Esophagus mucosa (tissue), 1 donor: ENCODE results near the gene MUC6. TPM values are rescaled to one million over a fixed set of nuclear protein-coding genes. Genes with fewer than 3 reads are reported as not detected.

Source experiments
- ATAC-seq: fragments of 200-7000 bp; cut with Tn5 transposase; one replicate; pipeline ENCODE4 v1.9.1; 2020
- total RNA-seq: library from RNA; stranded (reverse); gene quantifications from one replicate; pipeline ENCODE4 v1.2.4, GENCODE V29; 2023
- donor health status: DM: yes; HTN: yes; CAD: no.

The MUC6 gene
- not detected for total RNA-seq

GRCh38 chr11:1036303-1036923 lies at the start of gene MUC6:
Gene MUC6, minus strand, starts transcription at chr11:1036718. Its CDS starts 63 bp downstream, at chr11:1036655.
- no peak for ATAC-seq

DNA sequence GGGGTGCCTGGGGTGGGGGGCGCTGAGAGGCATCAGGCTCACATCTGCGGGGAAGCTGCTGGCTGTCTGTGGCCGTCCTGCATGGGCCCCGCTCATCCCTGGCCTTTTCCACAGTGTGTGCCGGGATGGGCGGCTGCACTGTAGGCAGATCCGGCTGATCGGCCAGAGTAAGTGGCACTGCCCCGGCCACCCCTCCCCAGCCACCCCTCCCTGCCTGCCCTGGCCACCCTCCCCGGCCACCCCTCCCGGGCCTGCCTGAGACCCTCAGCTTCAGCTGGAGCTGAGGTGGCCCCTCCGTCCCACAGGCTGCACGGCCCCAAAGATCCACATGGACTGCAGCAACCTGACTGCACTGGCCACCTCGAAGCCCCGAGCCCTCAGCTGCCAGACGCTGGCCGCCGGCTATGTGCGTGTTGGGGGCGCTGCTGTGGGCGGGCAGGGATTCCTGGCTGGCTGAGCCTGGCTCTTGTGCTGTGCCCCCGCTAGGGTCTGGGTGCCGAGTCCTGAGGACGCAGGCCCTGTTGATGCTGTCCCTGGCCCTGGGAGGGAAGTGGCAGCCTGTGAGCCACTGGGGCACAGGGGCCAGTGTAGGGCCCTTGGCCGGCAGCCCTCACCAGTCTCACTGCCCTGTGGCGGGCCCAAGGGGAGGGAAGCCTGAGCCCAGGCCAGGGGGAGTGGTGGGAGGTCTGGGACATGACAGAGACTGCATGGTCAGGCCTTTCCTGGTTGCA lies 49.1 kb upstream of the MUC6 start:
- ATAC-seq = no peak

GRCh38 chr11:1084561-1085439 lies 48.3 kb upstream of the MUC6 start:
- peak; percentile 77 for ATAC-seq

DNA sequence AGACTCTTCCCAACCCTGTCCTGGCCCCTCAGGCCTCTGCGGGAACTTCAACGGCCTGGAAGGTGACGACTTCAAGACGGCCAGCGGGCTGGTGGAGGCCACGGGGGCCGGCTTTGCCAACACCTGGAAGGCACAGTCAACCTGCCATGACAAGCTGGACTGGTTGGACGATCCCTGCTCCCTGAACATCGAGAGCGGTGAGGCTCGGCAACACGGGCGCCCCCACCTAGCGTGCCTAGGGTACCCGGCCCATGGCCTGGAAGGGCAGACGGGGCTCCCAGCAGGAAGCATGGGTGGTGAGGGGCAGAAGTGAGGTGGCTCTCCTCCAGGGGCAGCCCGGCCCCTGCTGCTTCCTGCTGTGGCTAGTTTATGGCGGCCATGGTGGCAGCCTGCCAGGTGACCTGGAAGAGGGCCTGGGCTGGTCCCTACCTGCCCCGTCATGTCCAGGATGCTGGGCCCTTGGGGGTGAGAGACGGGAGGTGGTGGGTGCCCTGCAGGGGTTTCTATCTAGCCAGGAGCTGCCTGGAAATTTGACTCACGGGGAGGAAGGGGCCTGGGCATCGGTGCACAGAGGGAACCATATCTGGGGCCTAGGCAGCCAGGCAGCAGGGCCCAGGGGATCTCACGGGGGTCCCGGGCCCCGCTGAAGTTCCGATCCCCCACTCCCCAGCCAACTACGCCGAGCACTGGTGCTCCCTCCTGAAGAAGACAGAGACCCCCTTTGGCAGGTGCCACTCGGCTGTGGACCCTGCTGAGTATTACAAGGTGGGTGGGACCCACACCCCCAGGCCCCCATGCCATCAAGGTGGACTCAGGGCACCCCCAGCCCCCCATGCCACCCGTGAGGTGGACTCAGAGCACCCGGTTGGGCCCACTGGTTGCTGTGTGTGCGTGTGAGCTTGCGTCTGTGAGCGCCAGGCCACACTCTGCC lies 47.4 kb upstream of the MUC6 start:
- peak; percentile 63 for ATAC-seq

DNA sequence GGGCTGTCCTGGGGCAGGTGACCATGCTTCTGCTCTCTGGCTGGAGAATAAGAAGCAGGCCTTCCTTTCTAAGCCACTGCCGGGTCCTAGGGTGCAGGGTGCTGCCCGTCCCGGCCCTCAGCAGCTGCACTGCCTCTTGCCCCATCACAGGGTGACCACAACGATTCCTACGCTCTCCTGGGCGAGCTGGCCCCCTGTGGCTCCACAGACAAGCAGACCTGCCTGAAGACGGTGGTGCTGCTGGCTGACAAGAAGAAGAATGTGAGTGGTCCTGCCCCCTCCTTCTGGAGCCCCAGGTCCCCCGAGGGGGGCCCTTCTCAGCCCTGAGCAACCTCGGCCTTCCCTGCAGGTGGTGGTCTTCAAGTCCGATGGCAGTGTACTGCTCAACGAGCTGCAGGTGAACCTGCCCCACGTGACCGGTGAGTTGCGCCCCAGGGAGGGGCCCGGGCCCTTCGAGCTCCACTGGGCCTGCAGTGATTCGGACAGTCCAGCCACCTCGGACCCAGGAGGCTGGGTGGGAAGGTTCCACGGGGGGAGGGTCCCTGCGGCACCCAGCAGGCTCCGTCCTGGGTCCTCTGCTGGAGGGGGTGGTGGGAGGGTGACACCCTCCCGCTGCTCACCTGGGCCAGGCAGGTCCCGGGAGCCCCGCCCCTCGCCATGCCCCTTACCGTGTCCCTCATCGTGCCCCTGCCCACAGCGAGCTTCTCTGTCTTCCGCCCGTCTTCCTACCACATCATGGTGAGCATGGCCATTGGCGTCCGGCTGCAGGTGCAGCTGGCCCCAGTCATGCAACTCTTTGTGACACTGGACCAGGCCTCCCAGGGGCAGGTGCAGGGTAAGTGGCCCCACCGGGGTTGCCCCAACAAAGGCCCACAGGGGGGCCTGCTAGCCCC lies 46.5 kb upstream of the MUC6 start:
- no peak for ATAC-seq

- no peak for ATAC-seq
Measured at GRCh38 chr11:1082346-1082727, 45.8 kb upstream of the MUC6 start.

- ATAC-seq = no peak
Measured at GRCh38 chr11:1081601-1082311, 45.2 kb upstream of the MUC6 start.

DNA sequence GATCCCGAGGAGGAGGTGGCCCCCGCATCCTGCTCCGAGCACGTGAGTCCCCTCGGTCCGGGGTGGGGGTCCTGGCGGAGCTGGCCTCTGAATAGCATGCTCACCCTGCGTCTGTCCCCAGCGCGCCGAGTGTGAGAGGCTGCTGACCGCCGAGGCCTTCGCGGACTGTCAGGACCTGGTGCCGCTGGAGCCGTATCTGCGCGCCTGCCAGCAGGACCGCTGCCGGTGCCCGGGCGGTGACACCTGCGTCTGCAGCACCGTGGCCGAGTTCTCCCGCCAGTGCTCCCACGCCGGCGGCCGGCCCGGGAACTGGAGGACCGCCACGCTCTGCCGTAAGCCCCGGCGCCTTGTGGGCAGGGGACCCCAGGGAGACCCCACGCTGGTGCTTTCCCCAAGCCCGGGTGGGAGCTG lies 41.7 kb upstream of the MUC6 start:
- ATAC-seq = no peak

DNA sequence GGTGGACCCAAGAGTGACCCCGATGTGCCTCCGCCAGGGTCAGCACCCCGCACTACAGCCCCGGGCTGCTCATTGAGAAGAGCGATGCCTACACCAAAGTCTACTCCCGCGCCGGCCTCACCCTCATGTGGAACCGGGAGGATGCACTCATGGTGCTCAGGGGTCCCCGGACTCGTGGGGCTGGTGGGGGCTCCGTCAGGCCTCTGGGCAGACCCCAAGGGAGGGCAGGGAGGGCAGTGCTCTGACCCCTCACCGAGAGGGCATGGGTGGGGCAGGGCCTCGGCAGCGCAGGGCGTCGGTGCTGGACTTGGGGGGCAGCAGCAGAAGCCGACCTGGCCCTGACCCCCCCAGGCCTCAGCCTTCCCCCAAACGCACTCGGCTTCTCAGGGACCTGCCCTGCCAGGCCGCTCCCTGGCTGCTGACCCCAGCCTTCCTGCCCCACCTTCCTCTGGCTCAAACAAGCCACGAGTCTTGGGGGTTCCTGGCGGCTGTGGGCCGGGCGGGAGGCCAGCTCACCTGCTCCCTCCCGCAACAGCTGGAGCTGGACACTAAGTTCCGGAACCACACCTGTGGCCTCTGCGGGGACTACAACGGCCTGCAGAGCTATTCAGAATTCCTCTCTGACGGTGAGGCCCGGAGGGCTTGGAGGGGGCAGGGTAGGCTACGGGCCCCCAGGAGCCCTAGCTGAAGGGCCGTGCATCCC lies 41.0 kb upstream of the MUC6 start:
- no peak for ATAC-seq

DNA sequence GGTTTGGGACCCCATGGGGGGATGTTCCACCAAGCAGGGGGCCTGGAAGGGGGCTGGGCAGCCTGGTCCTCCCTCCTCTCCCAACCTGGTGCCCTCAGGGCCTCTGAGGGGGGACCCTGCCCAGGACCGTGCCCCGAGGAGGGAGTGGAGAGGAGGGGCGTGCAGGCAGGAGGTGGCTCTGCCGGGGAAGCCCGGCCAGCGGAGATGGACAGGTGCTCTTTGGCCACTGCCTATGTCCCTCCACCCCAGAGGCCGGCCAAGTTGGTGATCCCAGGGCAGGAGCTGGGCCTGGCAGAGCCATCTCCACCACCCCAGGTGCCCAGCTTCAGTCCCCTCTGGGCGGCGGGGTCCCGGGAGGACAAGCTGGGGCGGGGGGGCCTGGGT lies 40.5 kb upstream of the MUC6 start:
- ATAC-seq = no peak

GRCh38 chr11:1076061-1076665 lies 39.6 kb upstream of the MUC6 start:
- no peak for ATAC-seq

GRCh38 chr11:1075341-1075911 lies 38.9 kb upstream of the MUC6 start:
- no peak for ATAC-seq

- no peak for ATAC-seq
Measured at GRCh38 chr11:1074244-1075221, 38.0 kb upstream of the MUC6 start, which contains the start of gene MUC2. Gene MUC2, plus strand, starts transcription at chr11:1074874.

DNA sequence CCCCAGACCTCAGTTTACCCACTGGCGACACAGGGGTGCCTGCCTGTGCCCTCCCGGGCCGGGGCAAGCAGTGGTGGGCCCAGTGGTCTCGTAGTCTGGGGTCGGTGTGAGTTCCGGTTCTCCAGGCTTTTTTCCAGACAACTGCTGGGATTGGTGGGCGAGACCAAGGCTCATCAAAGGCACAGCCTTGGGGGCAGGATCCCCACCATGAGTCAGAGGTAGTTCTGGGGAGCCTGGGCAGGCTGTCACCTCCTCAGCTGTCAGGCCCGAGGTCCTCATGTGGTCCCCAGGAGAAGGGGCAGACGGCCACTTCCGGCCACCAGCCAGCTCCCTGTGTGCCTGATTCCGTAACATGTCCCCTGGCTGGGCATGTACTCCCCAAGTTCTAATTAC lies 37.3 kb upstream of the MUC6 start:
- no peak for ATAC-seq

- peak; percentile 70 for ATAC-seq
Measured at GRCh38 chr11:1073261-1073724, 36.8 kb upstream of the MUC6 start.

DNA sequence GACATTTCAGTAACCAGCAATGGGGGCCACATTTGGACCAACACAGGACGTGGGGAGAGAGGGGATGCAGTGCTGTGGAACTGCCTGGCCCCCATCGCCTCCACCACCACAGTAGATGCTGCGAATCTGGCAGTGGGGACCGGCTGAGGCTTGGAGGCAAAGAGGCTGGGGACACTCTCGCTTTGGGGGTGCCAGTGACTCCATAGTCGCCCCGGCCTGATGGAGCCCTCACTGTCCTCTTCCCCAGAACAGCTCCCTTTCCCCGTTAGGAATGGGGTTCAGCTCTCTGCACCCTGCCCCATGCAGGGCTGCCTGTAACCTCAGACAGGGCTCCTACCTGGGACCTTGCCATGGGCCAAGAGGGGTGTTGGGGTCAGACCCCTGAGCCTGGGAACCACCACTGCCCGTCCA lies 36.3 kb upstream of the MUC6 start:
- peak; percentile 8 for ATAC-seq

- no peak for ATAC-seq
Measured at GRCh38 chr11:1072116-1072820, 35.8 kb upstream of the MUC6 start.
